ENCODE results near the gene DDRGK1.

DNA sequence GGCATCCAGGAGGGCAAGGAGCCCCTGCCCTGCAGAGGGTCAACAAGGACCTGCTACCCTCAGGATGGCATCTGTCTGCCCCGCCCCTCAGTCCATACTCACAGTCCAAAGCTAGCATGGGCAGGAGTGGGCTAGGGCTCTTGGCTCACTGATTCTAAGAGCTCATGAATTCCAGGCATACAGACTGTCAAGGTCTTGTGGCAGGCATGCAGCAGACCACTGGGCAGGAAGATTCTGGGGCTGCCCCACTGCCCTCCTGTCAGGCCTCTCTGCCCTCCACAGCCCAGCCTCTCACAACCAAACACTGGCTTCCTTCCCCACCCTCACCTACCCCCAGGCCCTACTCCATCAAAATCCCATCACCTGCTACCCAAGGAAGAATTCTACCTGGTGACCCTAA, 40.1 kb upstream of the DDRGK1 start:
- no peak for TF ChIP-seq CTCF (IDR thresholded peaks at IDR 0.05)
- no peak for TF ChIP-seq POLR2A (IDR thresholded peaks at IDR 0.05)
